ENCODE measurements around the gene ST8SIA5. TPM values are rescaled to one million over a fixed set of nuclear protein-coding genes. Genes with fewer than 3 reads are reported as not detected.

ST8SIA5 gene
- total and polyA plus RNA-seq, 2 experiments from 2014 or later = not detected

GRCh38 chr18:46738491-46738890, 18.4 kb downstream of the ST8SIA5 start:
- 20 to 21% methylated on average over 7 of the region's 7 CpGs for WGBS, 2 experiments (ENCODE audit: low coverage in 1 of 2, low lambda C conversion rate in 2 of 2, missing lambda C conversion rate in 2 of 2)
- Histone ChIP-seq H3K4me1 (ENCODE audit: insufficient read depth) (no peaks in the 10 kb centered on the region), H3K9ac (no peak overlapping the region), H3K4me2 (ENCODE audit: unreplicated experiment) (no peak overlapping the region), H3K9me3 (ENCODE audit: low read depth) (no peaks in the 10 kb centered on the region), H3F3A (ENCODE audit: insufficient read depth) (no peaks in the 10 kb centered on the region), H3K27ac (no peak overlapping the region), H4K20me1 (ENCODE audit: insufficient read depth) (no peaks in the 10 kb centered on the region), H3K4me3 (no peak overlapping the region), H3K27me3 (replicated peaks; ENCODE audit: insufficient read depth) (peaks cover 19% of the 10 kb centered on the region), H3K36me3 (ENCODE audit: low read depth) (no peaks in the 10 kb centered on the region), H3K9me2 (ENCODE audit: insufficient read depth) (no peaks in the 10 kb centered on the region), H3K79me2 (ENCODE audit: insufficient read depth) (no peaks in the 10 kb centered on the region), H2AFZ (no peak overlapping the region)
- no peak for DNase-seq
- in situ Hi-C loops (cut with MboI) = no loop called here
- TF ChIP-seq EZH2phosphoT487 (IDR thresholded peaks at IDR 0.05; ENCODE audit: insufficient read depth, low read depth) (no peak), EZH2 (IDR thresholded peaks at IDR 0.05; ENCODE audit: insufficient read depth, poor library complexity, severe bottlenecking) (no peak)

DNA sequence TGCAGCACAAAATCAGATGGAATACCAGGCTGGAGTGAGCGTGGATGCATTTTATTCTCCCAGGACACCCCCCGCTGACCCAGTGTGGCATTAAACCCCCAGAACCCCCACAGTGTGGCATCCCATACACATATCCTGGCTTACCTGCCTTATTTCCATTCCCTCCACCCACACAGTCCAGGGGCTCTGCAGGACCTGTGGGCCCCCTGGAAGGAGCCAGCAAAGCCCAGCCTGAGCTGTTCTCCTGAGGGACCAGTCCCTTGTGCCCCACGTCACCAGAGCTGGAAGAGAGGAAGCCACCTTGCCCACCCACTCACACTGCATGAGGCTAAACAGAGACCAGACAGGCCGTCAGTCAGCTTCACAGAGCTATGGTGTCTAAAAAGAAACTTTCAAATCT, 20.1 kb downstream of the ST8SIA5 start:
- Histone ChIP-seq H3K9ac (no peak overlapping the region), H3K9me3 (ENCODE audit: low read depth) (no peaks in the 10 kb centered on the region), H3K4me1 (ENCODE audit: insufficient read depth) (no peaks in the 10 kb centered on the region), H3K4me3 (no peak overlapping the region), H3K36me3 (ENCODE audit: low read depth) (no peaks in the 10 kb centered on the region), H3K4me2 (ENCODE audit: unreplicated experiment) (no peak overlapping the region), H3K27me3 (replicated peaks; ENCODE audit: insufficient read depth) (peaks cover 9% of the 10 kb centered on the region), H4K20me1 (ENCODE audit: insufficient read depth) (no peaks in the 10 kb centered on the region), H2AFZ (no peak overlapping the region), H3K79me2 (ENCODE audit: insufficient read depth) (no peaks in the 10 kb centered on the region), H3K27ac (no peak overlapping the region), H3F3A (ENCODE audit: insufficient read depth) (no peaks in the 10 kb centered on the region), H3K9me2 (ENCODE audit: insufficient read depth) (no peaks in the 10 kb centered on the region)
- 25 to 27% methylated on average over 4 of the region's 4 CpGs for WGBS, 2 experiments (ENCODE audit: low coverage in 1 of 2, low lambda C conversion rate in 2 of 2, missing lambda C conversion rate in 2 of 2)
- no peak for DNase-seq
- in situ Hi-C loops (cut with MboI) = no loop called here
- TF ChIP-seq EZH2phosphoT487 (IDR thresholded peaks at IDR 0.05; ENCODE audit: insufficient read depth, low read depth) = no peak
- no peak for TF ChIP-seq EZH2 (IDR thresholded peaks at IDR 0.05; ENCODE audit: insufficient read depth, poor library complexity, severe bottlenecking)

DNA sequence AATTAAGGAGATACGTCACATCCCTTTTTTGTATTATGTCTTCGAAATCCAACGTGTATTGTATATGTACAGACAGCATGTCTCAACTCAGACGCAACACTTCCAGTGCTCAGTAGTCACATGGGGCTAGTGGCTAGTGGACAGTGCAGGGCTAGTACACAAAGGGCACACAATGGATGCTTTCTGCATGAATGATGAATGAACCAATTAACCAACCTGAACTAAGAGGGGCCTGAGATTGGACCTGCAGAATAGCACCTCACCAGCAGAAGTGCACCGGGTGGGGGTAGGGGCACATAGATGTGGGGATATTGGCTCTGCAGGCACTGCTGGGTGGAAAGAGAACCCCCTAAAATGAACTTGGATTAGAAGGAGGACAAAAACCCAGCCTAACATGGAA, 20.7 kb downstream of the ST8SIA5 start:
- no peaks in the 10 kb centered on the region for H3K36me3 ChIP-seq (ENCODE audit: low read depth)
- DNase-seq = no peak
- 33 to 47% methylated on average over 5 of the region's 5 CpGs for WGBS, 2 experiments (ENCODE audit: low coverage in 1 of 2, low lambda C conversion rate in 2 of 2, missing lambda C conversion rate in 2 of 2)
- no peak overlapping the region for H3K27ac ChIP-seq
- no peaks in the 10 kb centered on the region for H4K20me1 ChIP-seq (ENCODE audit: insufficient read depth)
- TF ChIP-seq EZH2phosphoT487 (IDR thresholded peaks at IDR 0.05; ENCODE audit: insufficient read depth, low read depth) (no peak), EZH2 (IDR thresholded peaks at IDR 0.05; ENCODE audit: insufficient read depth, poor library complexity, severe bottlenecking) (no peak)
- H2AFZ ChIP-seq = no peak overlapping the region
- H3K27me3 ChIP-seq (replicated peaks; ENCODE audit: insufficient read depth) = peaks cover 5% of the 10 kb centered on the region
- H3K4me3 ChIP-seq = no peak overlapping the region
- no peaks in the 10 kb centered on the region for H3K9me2 ChIP-seq (ENCODE audit: insufficient read depth)
- no peaks in the 10 kb centered on the region for H3K9me3 ChIP-seq (ENCODE audit: low read depth)
- H3K4me1 ChIP-seq (ENCODE audit: insufficient read depth) = no peaks in the 10 kb centered on the region
- H3K9ac ChIP-seq = no peak overlapping the region
- no peaks in the 10 kb centered on the region for H3F3A ChIP-seq (ENCODE audit: insufficient read depth)
- H3K79me2 ChIP-seq (ENCODE audit: insufficient read depth) = no peaks in the 10 kb centered on the region
- no peak overlapping the region for H3K4me2 ChIP-seq (ENCODE audit: unreplicated experiment)
- in situ Hi-C loops (cut with MboI) = no loop called here

GRCh38 chr18:46734981-46735380, 21.9 kb downstream of the ST8SIA5 start:
- Histone ChIP-seq H3K9me2 (ENCODE audit: insufficient read depth) (no peaks in the 10 kb centered on the region), H3K4me3 (no peak overlapping the region), H4K20me1 (ENCODE audit: insufficient read depth) (no peaks in the 10 kb centered on the region), H3K4me1 (ENCODE audit: insufficient read depth) (no peaks in the 10 kb centered on the region), H3K36me3 (ENCODE audit: low read depth) (no peaks in the 10 kb centered on the region), H3F3A (ENCODE audit: insufficient read depth) (no peaks in the 10 kb centered on the region), H3K4me2 (ENCODE audit: unreplicated experiment) (no peak overlapping the region), H3K79me2 (ENCODE audit: insufficient read depth) (no peaks in the 10 kb centered on the region), H3K27me3 (replicated peaks; ENCODE audit: insufficient read depth) (peaks cover 4% of the 10 kb centered on the region), H2AFZ (no peak overlapping the region), H3K9ac (no peak overlapping the region), H3K9me3 (ENCODE audit: low read depth) (no peaks in the 10 kb centered on the region), H3K27ac (no peak overlapping the region)
- DNase-seq = no peak
- WGBS, 2 experiments (ENCODE audit: low coverage in 1 of 2, low lambda C conversion rate in 2 of 2, missing lambda C conversion rate in 2 of 2) = 31 to 42% methylated on average over 4 of the region's 4 CpGs
- TF ChIP-seq EZH2phosphoT487 (IDR thresholded peaks at IDR 0.05; ENCODE audit: insufficient read depth, low read depth) = no peak
- no peak for TF ChIP-seq EZH2 (IDR thresholded peaks at IDR 0.05; ENCODE audit: insufficient read depth, poor library complexity, severe bottlenecking)
- in situ Hi-C loops (cut with MboI) = no loop called here

DNA sequence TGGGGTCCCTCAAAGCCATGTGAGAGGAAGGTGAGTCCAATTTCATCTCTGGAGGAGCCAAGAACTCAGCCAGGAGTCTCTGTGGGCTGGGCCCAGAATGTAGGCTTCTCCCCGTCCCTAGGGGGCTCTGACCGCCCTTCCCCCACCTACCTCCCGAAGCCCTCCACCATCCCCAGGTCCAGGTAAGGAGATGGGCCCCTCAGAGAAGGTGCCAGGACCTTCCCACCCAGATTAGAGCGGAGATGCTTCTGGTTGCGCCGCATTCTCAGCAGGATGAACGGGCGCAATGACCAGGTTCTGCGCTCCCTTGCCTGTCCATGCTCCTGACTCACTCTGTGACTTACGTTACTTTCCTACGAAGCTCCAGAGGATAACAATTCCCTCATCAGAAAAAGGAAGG, 23.0 kb downstream of the ST8SIA5 start:
- peaks cover 4% of the 10 kb centered on the region for H3K27me3 ChIP-seq (replicated peaks; ENCODE audit: insufficient read depth)
- in situ Hi-C loops (cut with MboI) = no loop called here
- no peaks in the 10 kb centered on the region for H3F3A ChIP-seq (ENCODE audit: insufficient read depth)
- no peak overlapping the region for H3K4me3 ChIP-seq
- H3K4me1 ChIP-seq (ENCODE audit: insufficient read depth) = no peaks in the 10 kb centered on the region
- no peaks in the 10 kb centered on the region for H3K9me2 ChIP-seq (ENCODE audit: insufficient read depth)
- WGBS, 2 experiments (ENCODE audit: low coverage in 1 of 2, low lambda C conversion rate in 2 of 2, missing lambda C conversion rate in 2 of 2) = 57 to 68% methylated on average over 8 to 11 of the region's 11 CpGs
- no peak overlapping the region for H3K9ac ChIP-seq
- H3K27ac ChIP-seq = no peak overlapping the region
- TF ChIP-seq EZH2 (IDR thresholded peaks at IDR 0.05; ENCODE audit: insufficient read depth, poor library complexity, severe bottlenecking) (no peak), EZH2phosphoT487 (IDR thresholded peaks at IDR 0.05; ENCODE audit: insufficient read depth, low read depth) (no peak)
- DNase-seq = no peak
- H3K4me2 ChIP-seq (ENCODE audit: unreplicated experiment) = no peak overlapping the region
- no peaks in the 10 kb centered on the region for H3K9me3 ChIP-seq (ENCODE audit: low read depth)
- no peaks in the 10 kb centered on the region for H4K20me1 ChIP-seq (ENCODE audit: insufficient read depth)
- no peaks in the 10 kb centered on the region for H3K36me3 ChIP-seq (ENCODE audit: low read depth)
- H2AFZ ChIP-seq = no peak overlapping the region
- H3K79me2 ChIP-seq (ENCODE audit: insufficient read depth) = no peaks in the 10 kb centered on the region

All from GM23248 (cell line).